GM21390 (cell line): ENCODE measurements around the gene MZB1.
"Not testable (repeated sequence)": the region's sequence is repeated elsewhere in the genome, so short reads cannot be mapped to it uniquely, and the experiment has no call there.

ENCODE experiments used
- ATAC-seq: cut with Tn5 transposase; IDR thresholded peaks from one replicate; pipeline ENCODE4 v1.9.1; 2021; ENCODE audit not compliant: unreplicated experiment

Gene MZB1

GRCh38 chr5:139378101-139378825 is 11.4 kb downstream of the MZB1 start:
- ATAC-seq: no peak

DNA sequence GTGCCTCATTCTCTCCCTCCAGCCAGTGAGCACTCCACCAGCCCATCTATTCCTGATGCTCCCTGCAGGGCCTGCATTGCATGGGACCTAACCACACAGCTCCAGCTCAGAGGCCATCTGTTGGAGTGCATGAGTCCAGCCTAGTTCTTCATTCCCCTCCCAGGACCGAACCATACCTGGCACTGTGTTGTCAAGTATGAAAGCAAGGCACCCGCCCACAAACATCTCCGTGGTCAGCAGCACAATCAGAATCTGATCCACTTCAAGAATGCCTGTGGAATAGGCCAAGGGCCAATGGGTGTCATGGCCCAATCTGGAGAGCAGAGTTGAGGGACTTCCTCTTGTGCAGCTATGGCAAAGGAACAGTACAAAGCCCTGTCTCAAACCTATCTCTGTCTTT is 12.5 kb downstream of the MZB1 start:
- ATAC-seq: no peak

DNA sequence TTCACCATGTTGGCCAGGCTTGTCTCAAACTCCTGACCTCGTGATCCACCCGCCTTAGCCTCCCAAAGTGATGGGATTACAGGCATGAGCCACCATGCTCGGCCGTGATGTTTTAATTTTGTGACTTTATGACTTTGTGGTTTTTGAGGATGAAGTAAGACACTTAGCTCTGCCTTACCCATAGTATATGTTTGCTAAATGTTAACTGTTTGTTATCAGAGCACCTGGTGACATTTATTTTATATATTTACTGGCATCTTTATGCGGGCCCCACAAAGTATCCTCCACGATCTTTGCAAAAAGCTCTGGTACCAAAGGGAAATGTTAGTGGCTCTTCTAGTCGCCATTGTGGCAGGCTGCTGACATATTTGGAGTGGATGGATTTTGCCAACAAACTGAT is 13.3 kb downstream of the MZB1 start:
- ATAC-seq: no peak

GRCh38 chr5:139374909-139375308 is 14.8 kb downstream of the MZB1 start:
- no peak for ATAC-seq

DNA sequence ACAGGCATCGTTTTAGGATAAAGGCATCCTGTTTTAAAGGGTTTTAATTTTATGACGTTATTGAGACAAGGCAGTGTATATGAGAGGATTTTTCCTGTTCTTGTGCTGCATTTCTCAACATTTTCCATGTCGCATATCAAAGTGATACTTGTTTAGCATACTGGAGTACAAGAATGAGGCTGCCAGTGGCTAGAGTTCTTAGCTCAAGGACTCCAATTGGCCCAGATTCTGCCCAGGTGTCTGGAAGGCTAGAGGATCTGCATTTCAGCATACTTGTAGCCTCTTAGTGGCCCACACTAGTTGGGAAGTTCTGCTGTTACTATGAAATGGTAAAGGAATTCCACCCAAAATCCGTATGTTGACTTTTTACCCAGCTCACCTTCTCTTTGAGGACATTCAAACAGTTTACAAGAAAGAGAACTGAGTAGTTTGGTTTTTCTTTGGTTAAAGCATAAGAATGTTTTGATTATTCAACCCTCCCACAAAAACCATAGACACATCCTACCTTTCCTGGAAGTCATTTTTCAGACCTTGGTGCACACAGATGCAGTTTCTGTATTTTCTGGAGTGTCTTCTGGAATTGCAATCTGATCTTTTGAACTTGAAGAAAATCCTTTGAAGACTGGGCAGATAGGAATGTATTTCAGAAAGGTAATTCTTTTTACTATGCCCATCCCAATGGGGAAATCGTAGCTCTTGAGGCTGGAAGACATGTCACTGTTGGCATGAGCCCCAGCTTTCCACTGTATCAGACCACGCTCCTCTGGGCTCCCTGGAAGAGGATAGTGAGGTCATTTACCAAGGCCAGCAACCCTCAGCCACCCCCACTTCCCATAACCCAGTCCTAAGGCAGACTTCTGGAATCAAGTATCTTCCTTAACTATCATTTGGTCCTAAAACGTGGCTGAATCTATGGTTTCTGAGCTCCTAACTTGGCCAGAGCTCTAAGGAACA is 18.0 kb downstream of the MZB1 start:
- no peak for ATAC-seq

DNA sequence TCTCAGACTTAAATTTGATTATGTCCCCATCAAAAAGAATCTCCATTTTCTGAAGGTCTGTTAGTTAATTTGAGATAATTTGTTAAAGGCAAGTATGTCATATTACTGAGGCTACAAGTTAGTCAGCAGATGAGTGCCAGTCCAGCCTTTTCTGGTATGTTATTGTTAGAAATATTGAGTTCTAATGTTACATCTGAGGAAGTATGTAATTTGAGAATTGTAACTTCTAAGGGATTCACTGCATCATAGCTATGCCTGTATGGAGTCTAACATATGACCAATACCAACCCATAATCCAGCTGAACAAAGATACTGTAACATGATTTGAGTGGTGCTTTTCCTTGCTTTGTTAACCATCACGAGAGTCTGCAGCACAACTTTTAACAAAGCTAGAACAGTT is 20.5 kb downstream of the MZB1 start:
- ATAC-seq: no peak

- ATAC-seq: no peak
These were observed 21.1 kb downstream of the MZB1 start for GRCh38 chr5:139368613-139369012.

DNA sequence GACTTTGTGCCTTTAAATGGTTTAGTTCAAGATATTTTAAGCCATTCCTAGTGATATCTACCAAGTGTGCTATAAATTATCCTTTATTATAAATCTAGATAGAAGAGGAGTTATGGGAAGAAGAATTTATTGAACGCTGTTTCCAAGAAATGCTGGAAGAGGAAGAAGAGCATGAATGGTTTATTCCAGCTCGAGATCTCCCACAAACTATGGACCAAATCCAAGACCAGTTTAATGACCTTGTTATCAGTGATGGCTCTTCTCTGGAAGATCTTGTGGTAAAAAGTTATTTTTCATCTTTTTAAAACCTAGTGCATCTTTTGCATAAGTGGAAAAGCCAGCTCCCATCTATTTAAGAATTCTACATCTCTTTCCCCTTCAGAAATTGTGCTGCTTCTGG is 25.2 kb downstream of the MZB1 start:
- no peak for ATAC-seq

DNA sequence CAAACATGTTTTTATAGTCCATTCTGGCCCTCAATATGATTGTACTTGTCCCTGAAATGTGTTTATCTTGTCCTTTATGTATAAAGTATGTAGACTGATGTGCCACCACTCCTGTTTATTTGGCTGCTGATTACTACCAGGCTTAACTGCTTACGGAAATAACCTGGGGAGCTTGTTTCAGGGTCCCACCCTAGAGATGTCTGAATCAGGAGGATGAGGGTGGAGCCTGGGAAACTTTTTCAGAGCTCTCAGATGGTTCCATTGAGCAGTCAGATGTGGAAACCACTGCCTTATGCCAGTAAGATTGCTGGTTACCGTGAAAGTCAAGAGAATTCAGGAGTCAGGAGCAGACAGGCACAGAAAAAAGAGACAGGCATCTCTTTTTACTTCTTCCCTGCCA is 25.8 kb downstream of the MZB1 start:
- no peak for ATAC-seq

- ATAC-seq: no peak
These were observed 27.8 kb downstream of the MZB1 start for GRCh38 chr5:139361835-139362429.

DNA sequence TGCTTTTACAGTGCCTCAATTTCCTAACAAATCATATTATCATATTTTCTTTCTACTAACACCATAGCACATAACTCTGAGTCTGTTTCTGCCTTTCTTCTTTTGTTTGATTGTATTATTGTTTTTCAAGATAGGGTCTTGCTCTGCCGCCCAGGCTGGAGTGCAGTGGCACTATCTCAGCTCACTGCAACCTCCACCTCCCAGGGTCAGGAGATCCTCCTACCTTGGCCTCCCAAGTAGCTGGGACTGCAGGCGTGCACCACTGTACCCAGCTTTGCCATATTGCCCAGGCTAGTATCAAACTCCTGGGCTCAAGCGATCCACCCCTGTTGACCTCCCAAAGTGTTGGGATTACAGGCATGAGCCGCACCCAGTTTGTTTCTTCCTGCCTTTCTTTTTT is 29.3 kb downstream of the MZB1 start:
- no peak for ATAC-seq

DNA sequence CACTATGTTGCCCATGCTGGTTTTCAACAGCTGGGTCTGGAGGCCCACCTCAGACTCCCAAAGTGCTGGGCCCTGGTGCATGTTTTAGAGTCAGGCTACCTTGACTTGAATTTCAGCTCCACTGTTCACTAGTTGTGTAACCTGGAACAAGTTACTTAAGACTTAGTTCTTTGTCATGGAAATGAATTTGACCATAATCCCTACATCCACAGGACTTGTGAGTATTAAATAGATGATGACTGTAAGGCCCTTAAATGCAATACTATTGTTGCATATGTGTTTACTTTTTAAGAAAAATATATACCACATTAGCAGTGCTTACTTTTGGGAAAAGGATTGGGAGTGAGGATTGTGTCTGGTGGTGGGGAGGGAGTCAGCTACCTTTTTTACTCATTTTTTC is 31.6 kb downstream of the MZB1 start:
- ATAC-seq: no peak

DNA sequence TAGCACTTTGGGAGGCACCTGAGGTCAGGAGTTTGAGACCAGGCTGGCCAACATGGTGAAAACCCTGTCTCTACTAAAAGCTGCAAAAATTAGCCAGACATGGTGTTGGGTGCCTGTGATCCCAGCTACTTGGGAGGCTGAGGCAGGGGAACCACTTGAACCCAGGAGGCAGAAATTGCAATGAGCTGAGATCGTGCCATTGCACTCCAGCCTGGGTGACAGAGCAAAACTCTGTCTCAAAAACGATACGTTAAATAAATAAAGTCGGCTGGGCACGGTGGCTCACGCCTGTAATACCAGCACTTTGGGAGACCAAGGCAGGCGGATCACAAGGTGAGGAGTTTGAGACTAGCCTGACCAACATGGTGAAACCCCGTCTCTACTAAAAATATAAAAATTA is 33.8 kb downstream of the MZB1 start:
- not testable (repeated sequence) for ATAC-seq

DNA sequence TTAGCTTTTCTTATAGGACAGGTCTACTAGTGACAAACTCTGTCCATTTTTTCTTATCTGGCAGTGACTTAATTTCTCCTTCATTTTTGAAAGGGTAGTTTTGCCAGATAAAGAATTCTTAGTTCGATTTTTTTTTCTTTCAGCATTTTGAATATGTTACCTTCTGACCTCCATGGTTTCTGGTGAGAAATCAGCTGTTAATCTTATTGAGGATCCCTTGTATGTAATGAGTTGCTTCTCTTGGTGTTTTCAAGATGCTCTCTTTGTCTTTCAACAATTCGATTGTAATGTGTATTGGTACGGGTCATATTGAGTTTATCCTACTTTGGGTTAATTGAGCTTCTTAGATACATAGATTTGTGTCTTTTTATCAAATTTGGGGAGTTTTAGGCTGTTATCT is 35.5 kb downstream of the MZB1 start:
- no peak for ATAC-seq

DNA sequence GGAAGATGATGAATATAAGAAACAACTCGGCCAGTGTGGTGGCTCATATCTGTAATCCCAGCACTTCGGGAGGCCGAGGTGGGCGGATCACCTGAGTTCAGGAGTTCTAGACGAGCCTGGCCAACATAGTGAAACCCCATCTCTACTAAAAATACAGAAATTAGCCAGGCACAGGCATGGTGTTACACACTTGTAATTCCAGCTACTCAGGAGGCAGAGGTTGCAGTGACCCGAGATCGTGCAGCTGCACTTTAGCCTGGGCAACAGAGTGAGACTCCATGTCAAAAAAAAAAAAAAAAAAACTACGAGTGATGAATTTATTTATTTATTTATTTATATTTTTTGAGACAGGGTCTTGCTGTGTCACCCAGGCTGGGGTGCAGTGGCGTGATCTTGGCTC is 41.9 kb downstream of the MZB1 start:
- ATAC-seq: not testable (repeated sequence)

- ATAC-seq: not testable (repeated sequence)
These were observed 44.3 kb downstream of the MZB1 start for GRCh38 chr5:139345442-139345841.

DNA sequence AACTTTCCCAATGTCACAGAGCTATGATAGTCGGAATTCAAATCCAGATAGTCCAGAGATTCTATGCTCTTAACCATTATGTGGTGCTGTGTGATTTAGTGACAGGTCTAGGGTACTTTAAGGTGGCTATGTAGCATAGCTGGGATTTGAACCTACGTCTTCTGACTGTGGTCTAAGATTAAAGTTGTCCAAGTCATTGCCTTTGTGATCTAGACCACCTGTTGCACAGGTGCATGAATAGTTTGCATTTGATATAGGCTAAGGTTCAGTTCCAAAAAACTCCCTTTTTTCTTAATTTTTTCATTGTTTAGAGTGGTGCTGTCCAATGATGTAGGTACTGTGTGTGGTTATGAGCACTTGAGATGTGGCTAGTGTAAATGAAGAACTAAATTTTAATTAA is 45.5 kb downstream of the MZB1 start:
- no peak for ATAC-seq

- no peak for ATAC-seq
These were observed 46.2 kb downstream of the MZB1 start for GRCh38 chr5:139343476-139343875.

GRCh38 chr5:139342423-139342723 is 47.3 kb downstream of the MZB1 start:
- peak; percentile 48 for ATAC-seq

DNA sequence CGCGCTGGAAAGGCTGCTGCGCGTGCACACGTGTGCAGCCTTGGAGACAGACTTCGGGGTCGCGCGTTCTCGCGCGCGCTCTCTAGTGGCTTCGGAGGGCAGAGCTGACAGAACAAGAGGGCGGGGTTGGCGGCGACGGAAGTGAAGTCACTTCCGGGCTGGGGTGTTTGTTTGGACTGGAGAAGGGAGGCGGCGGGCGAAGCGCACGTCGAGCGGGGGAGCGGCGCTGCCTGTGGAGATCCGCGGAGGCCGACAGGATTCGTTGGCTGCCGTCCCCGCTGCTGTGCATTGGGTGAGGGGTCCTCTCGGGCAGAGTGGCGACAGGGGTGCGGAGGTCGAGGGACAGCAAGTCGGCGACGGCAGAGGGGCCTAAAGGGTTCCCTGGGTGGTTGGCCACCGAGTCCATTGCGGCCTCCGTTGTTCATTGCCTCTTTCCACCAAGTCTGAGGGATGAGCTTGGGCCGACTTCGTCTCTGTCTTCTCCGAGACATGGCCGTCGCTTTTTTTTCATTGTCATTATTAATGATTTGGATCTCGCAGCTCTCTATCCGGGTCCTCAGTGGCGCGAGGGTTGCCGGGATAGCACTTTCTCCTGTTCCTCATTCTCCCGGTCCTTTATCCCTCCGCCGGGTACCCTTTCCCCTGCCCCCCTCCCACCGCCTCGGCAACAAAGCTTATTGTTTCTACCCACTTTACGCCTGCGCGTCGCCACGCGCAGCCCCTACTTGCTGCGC is 47.9 kb downstream of the MZB1 start, which contains the start of gene PAIP2:
PAIP2 (plus strand) TSS at position 166 of the 734 bp plus-strand sequence. CDS start 21,931 bp downstream, outside the sequence.
- peak; percentile 92 for ATAC-seq

- ATAC-seq: no peak
These were observed 48.5 kb downstream of the MZB1 start for GRCh38 chr5:139341187-139341688.
